Gastroesophageal sphincter (tissue), 3 donors: ENCODE data around the gene KRT83.

ENCODE experiments used
- CTCF ChIP-seq, 4 experiments: fragments of 200-600 bp in 2 of 4; fragments of 450-650 bp in 2 of 4; sonication (generic) in 1 of 4; IDR thresholded peaks; one replicate each; pipeline ENCODE4 v1.5.1; 2017 to 2019; ENCODE audit warnings: antibody characterized with exemption in 4 of 4, mild to moderate bottlenecking in 2 of 4, moderate library complexity in 2 of 4
- POLR2A ChIP-seq, 2 donors: fragments of 450-650 bp; IDR thresholded peaks; one replicate each; pipeline ENCODE4 v1.6.1; 2017; ENCODE audit warnings: antibody characterized with exemption in 2 of 2, mild to moderate bottlenecking in 2 of 2, moderate library complexity in 1 of 2
- POLR2AphosphoS5 ChIP-seq: sonication (generic); formaldehyde crosslinking; IDR thresholded peaks from one replicate; pipeline ENCODE4 v1.6.1; 2017; ENCODE audit warnings: antibody characterized with exemption

- TF ChIP-seq POLR2AphosphoS5 (peak; percentile 93), CTCF (IDR thresholded peaks at IDR 0.05) (no peak), POLR2A (IDR thresholded peaks at IDR 0.05) (no peak)
Measured at GRCh38 chr12:52280319-52280795, 40.8 kb downstream of the KRT83 start.
